H1 (cell line): Measurements from ENCODE around the gene PSD2. TPM values are rescaled to one million over a fixed set of nuclear protein-coding genes. Genes with fewer than 3 reads are reported as not detected.

Experiments used
- CTCF ChIA-PET: fragments of 300-600 bp; sonication (Branson Sonifier 250); formaldehyde crosslinking; loops from one replicate; lab custom pipeline; 2021; ENCODE audit not compliant: partially characterized antibody; lab: Charles Lee
- POLR2A ChIA-PET: fragments of 300-600 bp; sonication (Branson Sonifier 250); formaldehyde crosslinking; loops from one replicate; lab custom pipeline; 2021; ENCODE audit warnings: inconsistent platforms; ENCODE audit not compliant: partially characterized antibody; lab: Charles Lee
- DNase-seq, 2 experiments: peaks; one replicate each; pipeline versions ENCODE4 v3.0.0 to v3.0.0-alpha.2; 2010 to 2022; ENCODE audit warnings: low spot score in 2 of 2, low read depth in 1 of 2, mixed read lengths in 1 of 2
- FAIRE-seq: peaks from 2 replicates; lab custom pipeline; 2011; peaks lifted over from hg19 to GRCh38; lab: Jason Lieb, UNC
- H2AFZ ChIP-seq: 2 replicates; pipeline ENCODE4 v1.8.1; 2012; ENCODE audit warnings: low read length, inconsistent platforms
- H2AK5ac ChIP-seq: 2 replicates; pipeline ENCODE4 v1.6.1; 2013; ENCODE audit warnings: low read depth, low read length
- H2BK120ac ChIP-seq: replicated peaks from 2 replicates; pipeline ENCODE3; 2013; ENCODE audit warnings: low read depth, low read length, inconsistent platforms
- H2BK12ac ChIP-seq: 2 replicates; pipeline ENCODE4 v1.6.1; 2013; ENCODE audit warnings: low read depth, low read length
- H2BK15ac ChIP-seq: 2 replicates; pipeline ENCODE4 v1.6.1; 2013; ENCODE audit warnings: low read length
- H2BK20ac ChIP-seq: 2 replicates; pipeline ENCODE4 v1.6.1; 2013; ENCODE audit warnings: low read length
- H2BK5ac ChIP-seq: 2 replicates; pipeline ENCODE4 v1.6.1; 2013; ENCODE audit warnings: low read depth, low read length
- H3K14ac ChIP-seq: 2 replicates; pipeline ENCODE4 v1.6.1; 2013; ENCODE audit warnings: inconsistent platforms; ENCODE audit not compliant: insufficient read length
- H3K18ac ChIP-seq: 2 replicates; pipeline ENCODE4 v1.6.1; 2013; ENCODE audit warnings: low read length; ENCODE audit errors: extremely low read depth
- H3K23ac ChIP-seq: 2 replicates; pipeline ENCODE4 v1.6.1; 2013; ENCODE audit warnings: inconsistent platforms; ENCODE audit not compliant: insufficient read length
- H3K23me2 ChIP-seq: 2 replicates; pipeline ENCODE4 v1.6.1; 2013; ENCODE audit warnings: low read depth, low read length
- H3K27ac ChIP-seq: 2 replicates; pipeline ENCODE4 v1.6.1; 2011; ENCODE audit warnings: low read depth, low read length, inconsistent platforms
- H3K27me3 ChIP-seq, 4 experiments: replicated peaks in 1 of 4; 1 replicate in 1 of 4; 2 replicates in 3 of 4; pipeline versions ENCODE4 v1.6.1 to v1.8.1; 2011 to 2013; ENCODE audit warnings: low read length in 3 of 4, mild to moderate bottlenecking in 3 of 4, inconsistent platforms in 2 of 4, mixed read lengths in 2 of 4, moderate library complexity in 1 of 4; ENCODE audit not compliant: control insufficient read depth in 3 of 4, insufficient read depth in 3 of 4; ENCODE audit errors: extremely low read depth in 1 of 4
- H3K36me3 ChIP-seq, 4 experiments: 2 replicates each; pipeline versions ENCODE4 v1.6.1 to v1.8.1; 2011 to 2013; ENCODE audit warnings: mild to moderate bottlenecking in 4 of 4, low read length in 3 of 4, moderate library complexity in 2 of 4, control low read depth in 1 of 4, inconsistent platforms in 1 of 4; ENCODE audit not compliant: insufficient read depth in 4 of 4, control insufficient read depth in 2 of 4
- H3K4ac ChIP-seq: replicated peaks from 2 replicates; pipeline ENCODE3; 2013; ENCODE audit warnings: low read length, low read depth, mixed read lengths, inconsistent platforms; ENCODE audit not compliant: insufficient read length
- H3K4me1 ChIP-seq, 4 experiments: replicated peaks in 1 of 4; 1 replicate in 1 of 4; 2 replicates in 3 of 4; pipeline versions ENCODE4 v1.6.1 to v1.8.1; 2011 to 2013; ENCODE audit warnings: low read length in 3 of 4, inconsistent platforms in 2 of 4, mixed read lengths in 1 of 4; ENCODE audit not compliant: insufficient read depth in 4 of 4, control insufficient read depth in 3 of 4
- H3K4me2 ChIP-seq, 2 experiments: 2 replicates each; pipeline versions ENCODE4 v1.6.1 to v1.8.1; 2011 to 2013; ENCODE audit warnings: low read depth in 2 of 2, low read length in 2 of 2, control low read depth in 1 of 2, inconsistent platforms in 1 of 2, mild to moderate bottlenecking in 1 of 2; ENCODE audit not compliant: insufficient read depth in 1 of 2
- H3K4me3 ChIP-seq, 4 experiments: fragments of 200-600, 300-600 bp in 1 of 4; sonication (generic), shearing (Covaris generic), sonication (Bioruptor Twin) in 1 of 4; 2 replicates each; pipeline versions ENCODE4 v1.5.1 to v1.8.1; 2011 to 2016; ENCODE audit warnings: low read length in 4 of 4, low read depth in 3 of 4, control low read depth in 2 of 4, inconsistent platforms in 2 of 4, mild to moderate bottlenecking in 2 of 4, mixed read lengths in 1 of 4, moderate library complexity in 1 of 4; ENCODE audit not compliant: insufficient read depth in 2 of 4; ENCODE audit errors: extremely low read depth in 1 of 4
- H3K56ac ChIP-seq: replicated peaks from 2 replicates; pipeline ENCODE3; 2013; ENCODE audit warnings: low read depth, mild to moderate bottlenecking, mixed read lengths, low read length, inconsistent platforms; ENCODE audit not compliant: insufficient read length
- H3K79me1 ChIP-seq: 2 replicates; pipeline ENCODE4 v1.6.1; 2013; ENCODE audit warnings: low read depth, low read length, control low read depth
- H3K79me2 ChIP-seq, 2 experiments: 2 replicates each; pipeline versions ENCODE4 v1.6.1 to v1.8.1; 2012 to 2013; ENCODE audit warnings: low read length in 2 of 2, mild to moderate bottlenecking in 2 of 2, inconsistent platforms in 1 of 2; ENCODE audit not compliant: insufficient read depth in 2 of 2, control insufficient read depth in 1 of 2
- H3K9ac ChIP-seq, 4 experiments: replicated peaks in 1 of 4; 1 replicate in 1 of 4; 2 replicates in 3 of 4; pipeline versions ENCODE4 v1.6.1 to v1.8.1; 2011 to 2013; ENCODE audit warnings: low read depth in 3 of 4, low read length in 3 of 4, control low read depth in 2 of 4, mild to moderate bottlenecking in 2 of 4, moderate library complexity in 2 of 4, inconsistent platforms in 1 of 4; ENCODE audit errors: extremely low read depth in 1 of 4
- H3K9me3 ChIP-seq, 2 experiments: 2 replicates each; pipeline versions ENCODE4 v1.6.1 to v1.8.1; 2012 to 2013; ENCODE audit warnings: mild to moderate bottlenecking in 2 of 2, moderate library complexity in 2 of 2, control low read depth in 1 of 2, inconsistent platforms in 1 of 2, low read depth in 1 of 2, low read length in 1 of 2, mixed read lengths in 1 of 2; ENCODE audit not compliant: insufficient read depth in 2 of 2
- H4K20me1 ChIP-seq, 2 experiments: replicated peaks in 1 of 2; 2 replicates each; pipeline versions ENCODE3 to v1.8.1; 2011 to 2013; ENCODE audit warnings: inconsistent platforms in 2 of 2, low read length in 2 of 2, mild to moderate bottlenecking in 1 of 2; ENCODE audit not compliant: insufficient read depth in 2 of 2, control insufficient read depth in 1 of 2
- H4K5ac ChIP-seq: 2 replicates; pipeline ENCODE4 v1.6.1; 2013; ENCODE audit warnings: low read length, low read depth, mixed read lengths, inconsistent platforms; ENCODE audit not compliant: insufficient read length
- H4K8ac ChIP-seq: 2 replicates; pipeline ENCODE4 v1.8.0; 2013; ENCODE audit warnings: mild to moderate bottlenecking, moderate library complexity, low read length, inconsistent platforms; ENCODE audit not compliant: insufficient read depth; ENCODE audit errors: extremely low read depth
- H4K91ac ChIP-seq: replicated peaks from 2 replicates; pipeline ENCODE3; 2013; ENCODE audit warnings: low read length, mixed read lengths, inconsistent platforms; ENCODE audit not compliant: insufficient read length
- ASH2L ChIP-seq: fragments of 200-600, 300-600 bp; sonication (generic); IDR thresholded peaks from one replicate; pipeline ENCODE4 v1.7.1; 2017; ENCODE audit warnings: low read length
- BACH1 ChIP-seq: IDR thresholded peaks from 2 replicates; pipeline ENCODE4 v1.6.1; 2012; ENCODE audit warnings: low read length, improper control_type of control experiment
- CBX5 ChIP-seq: fragments of 300-800, 300-1000 bp; sonication (generic); IDR thresholded peaks from 2 replicates; pipeline ENCODE4 v1.7.1; 2016; ENCODE audit warnings: antibody characterized with exemption, low read length, low read depth
- GABPA ChIP-seq: IDR thresholded peaks from 2 replicates; pipeline ENCODE4 v1.6.1; 2011; ENCODE audit warnings: mild to moderate bottlenecking, low read length, moderate library complexity, borderline replicate concordance; ENCODE audit not compliant: insufficient read depth
- HDAC2 ChIP-seq, 2 experiments: fragments of 300-600 bp in 1 of 2; sonication (generic) in 1 of 2; IDR thresholded peaks; 2 replicates each; pipeline ENCODE4 v1.6.1; 2011 to 2012; ENCODE audit warnings: low read depth in 2 of 2, low read length in 2 of 2, mild to moderate bottlenecking in 2 of 2, moderate library complexity in 2 of 2, borderline replicate concordance in 1 of 2, inconsistent platforms in 1 of 2
- HDAC6 ChIP-seq: IDR thresholded peaks from one replicate; pipeline ENCODE4 v1.7.1; 2012; ENCODE audit warnings: low read depth, mild to moderate bottlenecking, inconsistent platforms, low read length, moderate library complexity
- JUN ChIP-seq: IDR thresholded peaks from 2 replicates; pipeline ENCODE4 v1.6.1; 2011; ENCODE audit warnings: low read depth, mild to moderate bottlenecking, improper control_type of control experiment, low read length
- KDM5A ChIP-seq: fragments of 200-600 bp; IDR thresholded peaks from 2 replicates; pipeline ENCODE4 v1.7.1; 2012; ENCODE audit warnings: mild to moderate bottlenecking, low read length, inconsistent platforms, mixed read lengths
- MAFK ChIP-seq: IDR thresholded peaks from 2 replicates; pipeline ENCODE4 v1.6.1; 2012; ENCODE audit warnings: low read depth, mild to moderate bottlenecking, improper control_type of control experiment, low read length
- PHF8 ChIP-seq: fragments of 200-600 bp; sonication (generic); conservative IDR thresholded peaks from 2 replicates; pipeline ENCODE4 v1.7.1; 2012; ENCODE audit warnings: low read depth, mild to moderate bottlenecking, inconsistent platforms, low read length, moderate library complexity
- POLR2A ChIP-seq, 2 experiments: IDR thresholded peaks; 1 replicate in 1 of 2; 2 replicates in 1 of 2; pipeline ENCODE4 v1.6.1; 2011; ENCODE audit warnings: low read depth in 2 of 2, low read length in 2 of 2, mild to moderate bottlenecking in 2 of 2; ENCODE audit errors: control extremely low read depth in 1 of 2
- RFX5 ChIP-seq: IDR thresholded peaks from 2 replicates; pipeline ENCODE4 v1.6.1; 2011; ENCODE audit warnings: low read depth, low read length, improper control_type of control experiment, borderline replicate concordance
- SP4 ChIP-seq: IDR thresholded peaks from 2 replicates; pipeline ENCODE4 v1.6.1; 2012; ENCODE audit warnings: low read length, inconsistent platforms
- SRF ChIP-seq: IDR thresholded peaks from 2 replicates; pipeline ENCODE4 v1.6.1; 2011; ENCODE audit warnings: mild to moderate bottlenecking, low read depth, low read length, moderate library complexity
- ZNF274 ChIP-seq: IDR thresholded peaks from 2 replicates; pipeline ENCODE4 v1.7.0; 2012; ENCODE audit warnings: low read length, borderline replicate concordance; ENCODE audit errors: extremely low read depth
- WGBS, 2 experiments: shearing (Covaris generic) in 1 of 2; methylation state at CpG; one replicate each; pipeline versions ENCODE4 v1.1.6 to v1.1.7; 2013 to 2015; ENCODE audit warnings: low lambda C conversion rate in 2 of 2, mixed read lengths in 2 of 2, inconsistent platforms in 1 of 2, low coverage in 1 of 2, missing lambda C conversion rate in 1 of 2; ENCODE audit not compliant: insufficient replicate concordance in 2 of 2, insufficient coverage in 1 of 2, insufficient read length in 1 of 2; ENCODE audit errors: extremely low coverage in 1 of 2, missing lambda C conversion rate in 1 of 2; 5-methylcytosine and 5-hydroxymethylcytosine counted together
- polyA plus RNA-seq, 7 experiments: library from polyadenylated mRNA; depleted of rRNA in 3 of 7; stranded (reverse) in 5 of 7; unstranded in 2 of 7; fragments of >200 nt in 5 of 7; fragments of 200-250 nt in 2 of 7; gene quantifications; 1 replicate in 5 of 7; 2 replicates in 1 of 7; 4 replicates in 1 of 7; pipeline versions ENCODE4 v1.2.1 to v1.2.3, GENCODE V29; 2011 to 2013; ENCODE audit warnings: missing spikeins in 2 of 7, mixed read lengths in 2 of 7
- total RNA-seq: library from RNA; stranded (reverse); fragmentation: NEBNext Ultra II Directional; extraction: Animal tissue kit (Norgen Biotek cat#: 25700); gene quantifications from 2 replicates; pipeline ENCODE4 v1.2.1, GENCODE V29; 2021

Gene PSD2
- total and polyA plus RNA-seq, 2 of the 8 experiments (the other 6 are each of a cell fraction or from before 2014, with no cell fraction given): 0.06 to 0.14 TPM

- Histone ChIP-seq H4K91ac (no peak overlapping the region), H3K4me3 (no peak overlapping the region), H4K5ac (no peak overlapping the region), H2AK5ac (no peak overlapping the region), H3K9ac (no peak overlapping the region), H2BK120ac (no peak overlapping the region), H4K8ac (no peak overlapping the region), H2BK12ac (no peak overlapping the region), H3K36me3 (no peaks in the 10 kb centered on the region), H2BK15ac (no peak overlapping the region), H3K56ac (no peak overlapping the region), H3K79me1 (peaks cover 2% of the 10 kb centered on the region; the same call in 1 of the 2 replicates), H3K23me2 (no peaks in the 10 kb centered on the region), H3K18ac (no peak overlapping the region), H3K79me2 (no peaks in the 10 kb centered on the region), H3K27ac (no peak overlapping the region), H3K4ac (no peak overlapping the region), H2BK5ac (no peak overlapping the region; the same call in 1 of the 2 replicates), H4K20me1 (no peaks in the 10 kb centered on the region), H3K9me3 (no peaks in the 10 kb centered on the region), H3K23ac (no peak overlapping the region), H3K27me3 (peaks cover 0 to 2% (median under 1%) of the 10 kb centered on the region in 4 experiments; a peak in 4 of 7 replicates), H2BK20ac (no peak overlapping the region), H3K4me1 (0 out of 7 replicates have a peak, but pooled peaks cover 0 to under 1% (median 0%) of the 10 kb centered on the region in 4 experiments), H3K14ac (no peak overlapping the region), H3K4me2 (no peak overlapping the region), H2AFZ (no peak overlapping the region)
- ChIA-PET POLR2A (no interaction called here), CTCF (interaction anchor here (0.8 to 5.3 kb wide), 5 partner anchors 14 to 113 kb away, joined by 3 to 50 read pairs (median 9); no protein-coding TSS in a partner anchor)
- no peak for FAIRE-seq
- WGBS, 2 experiments: 61% methylated on average over 4 of the region's 4 CpGs; no CpG with 5 or more reads in 1 of the 2 experiments
- no peak for DNase-seq
- no peak for TF ChIP-seq RFX5
- TF ChIP-seq PHF8: no peak
- TF ChIP-seq GABPA: no peak
- TF ChIP-seq HDAC2 (IDR thresholded peaks at IDR 0.05; ENCODE audit: borderline replicate concordance in 1 of 2, low read depth in 2 of 2, low read length in 2 of 2): no peak
- TF ChIP-seq ZNF274: no peak
- TF ChIP-seq HDAC6: no peak
- no peak for TF ChIP-seq BACH1
- no peak for TF ChIP-seq POLR2A (IDR thresholded peaks at IDR 0.05; ENCODE audit: control extremely low read depth in 1 of 2, low read depth in 2 of 2, low read length in 2 of 2)
- no peak for TF ChIP-seq ASH2L
- TF ChIP-seq SP4: no peak
- TF ChIP-seq CBX5: no peak
- TF ChIP-seq KDM5A: no peak
- TF ChIP-seq SRF: no peak
- no peak for TF ChIP-seq MAFK
- TF ChIP-seq JUN: no peak
These were observed 92.8 kb downstream of the PSD2 start for GRCh38 chr5:139888370-139888769.
